ENCODE results near the gene ICAM1. TPM values are rescaled to one million over a fixed set of nuclear protein-coding genes. Genes with fewer than 3 reads are reported as not detected.

Gene ICAM1
- total and polyA plus RNA-seq, 2 of the 13 experiments (the other 11 are each of a cell fraction or from before 2014, with no cell fraction given): 37.9 to 98.4 TPM

- TF ChIP-seq PHF21A (CRISPR knock-in tag; IDR thresholded peaks at IDR 0.05) (peak; percentile 73), ZNF33A (CRISPR knock-in tag; IDR thresholded peaks at IDR 0.05; ENCODE audit: borderline replicate concordance) (no peak), SNAPC4 (CRISPR knock-in tag; IDR thresholded peaks at IDR 0.05) (no peak), KAT2B (IDR thresholded peaks at IDR 0.05; ENCODE audit: borderline replicate concordance, low read depth, low read length) (no peak), HNF1B (CRISPR knock-in tag; IDR thresholded peaks at IDR 0.05) (no peak), RBM22 (optimal IDR thresholded peaks at IDR 0.05; ENCODE audit: low read length) (peak; percentile 42), HMGXB4 (CRISPR knock-in tag; IDR thresholded peaks at IDR 0.05; ENCODE audit: borderline replicate concordance in 1 of 2, low read depth in 1 of 2) (no peak; a peak in 1 of 4 replicates), ZNF160 (CRISPR knock-in tag; IDR thresholded peaks at IDR 0.05) (no peak), ELF3 (CRISPR knock-in tag; IDR thresholded peaks at IDR 0.05) (peak; percentile 41; the same call in 1 of the 2 replicates), MATR3 (CRISPR knock-in tag; IDR thresholded peaks at IDR 0.05) (no peak), ZXDC (CRISPR knock-in tag; IDR thresholded peaks at IDR 0.05) (no peak)
Measured at GRCh38 chr19:10332158-10332964, 61.4 kb downstream of the ICAM1 start (continued).

All from HepG2 (cell line).